Measurements from ENCODE around the gene SEC16B.
"Not testable (repeated sequence)": the region's sequence is repeated elsewhere in the genome, so short reads cannot be mapped to it uniquely, and the experiment has no call there.

The SEC16B gene

DNA sequence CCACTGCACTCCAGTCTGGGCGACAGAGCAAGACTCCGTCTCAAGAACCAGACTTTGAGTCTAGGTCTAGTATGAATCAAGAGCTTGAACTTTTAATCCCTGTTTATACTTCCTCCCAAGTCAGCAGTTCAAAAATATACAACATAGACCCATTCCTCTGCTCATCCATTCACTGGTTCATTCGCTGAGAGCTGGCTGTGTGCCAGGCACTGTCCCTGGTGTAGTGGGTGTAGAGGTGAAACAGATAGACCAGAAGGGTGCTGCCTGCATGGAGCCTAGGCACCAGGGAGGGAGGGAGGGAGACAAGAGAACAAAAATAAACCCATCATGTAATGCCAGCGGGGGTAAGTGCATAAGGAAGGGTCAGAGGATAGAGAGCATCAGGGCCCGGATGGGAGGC is 25.5 kb upstream of the SEC16B start:
- Histone ChIP-seq H3K4me3 (ENCODE audit: low read depth, low read length) (no peak overlapping the region), H3K27me3 (ENCODE audit: control insufficient read depth, insufficient read depth, low read length) (no peaks in the 10 kb centered on the region), H3K9ac (no peak overlapping the region), H3K36me3 (ENCODE audit: control insufficient read depth, insufficient read depth, low read length) (no peaks in the 10 kb centered on the region), H3K27ac (no peak overlapping the region), H3K79me2 (no peaks in the 10 kb centered on the region), H3K4me1 (no peaks in the 10 kb centered on the region), H2AFZ (no peak overlapping the region), H3K4me2 (ENCODE audit: low read length) (no peak overlapping the region), H3K9me3 (ENCODE audit: control insufficient read depth, low read length) (no peaks in the 10 kb centered on the region)
- TF ChIP-seq CTCF (IDR thresholded peaks at IDR 0.05), result no peak

DNA sequence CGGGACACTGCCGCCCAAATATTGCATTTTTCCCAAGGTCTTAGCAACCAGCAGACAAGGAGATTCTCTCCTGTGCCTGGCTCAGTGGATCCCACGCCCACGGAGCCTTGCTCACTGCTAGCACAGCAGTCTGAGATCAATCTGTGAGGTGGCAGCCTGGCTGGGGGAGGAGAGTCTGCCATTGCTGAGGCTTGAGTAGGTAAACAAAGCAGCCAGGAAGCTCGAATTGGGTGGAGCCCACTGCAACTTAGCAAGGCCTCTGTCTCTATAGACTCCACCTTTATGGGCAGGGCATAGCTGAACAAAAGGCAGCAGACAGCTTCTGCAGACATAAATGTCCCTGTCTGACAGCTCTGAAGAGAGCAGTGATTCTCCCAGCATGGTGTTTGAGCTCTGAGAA is 16.4 kb upstream of the SEC16B start:
- not testable (repeated sequence) for H3K4me1 ChIP-seq; H3K9me3 ChIP-seq (ENCODE audit: control insufficient read depth, low read length); H3K4me3 ChIP-seq (ENCODE audit: low read depth, low read length); H3K27me3 ChIP-seq (ENCODE audit: control insufficient read depth, insufficient read depth, low read length); H3K27ac ChIP-seq; H3K4me2 ChIP-seq (ENCODE audit: low read length); H3K79me2 ChIP-seq; H3K36me3 ChIP-seq (ENCODE audit: control insufficient read depth, insufficient read depth, low read length); H3K9ac ChIP-seq; H2AFZ ChIP-seq

DNA sequence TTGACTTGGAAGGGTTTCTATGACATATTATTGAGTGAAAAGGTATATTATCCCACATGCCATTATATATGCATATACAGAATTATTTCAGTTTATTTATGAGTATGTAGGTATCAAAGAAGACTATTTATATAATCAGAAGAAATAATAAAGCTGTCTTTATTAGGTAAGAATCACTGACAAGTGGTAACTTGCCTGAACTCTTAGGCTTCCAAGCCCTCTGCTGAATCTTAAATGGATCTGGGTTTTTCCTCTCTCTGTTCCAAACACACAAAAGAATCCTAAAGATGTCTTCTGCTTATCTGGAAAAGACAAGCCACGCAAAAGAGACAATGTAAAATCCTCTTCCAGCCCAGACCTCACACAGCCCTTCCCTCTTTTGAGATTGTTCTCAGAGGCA is 14.9 kb upstream of the SEC16B start:
- H3K4me1 ChIP-seq, result no peaks in the 10 kb centered on the region
- no peaks in the 10 kb centered on the region for H3K79me2 ChIP-seq
- H3K27ac ChIP-seq, result no peak overlapping the region
- H2AFZ ChIP-seq, result no peak overlapping the region
- H3K9me3 ChIP-seq (ENCODE audit: control insufficient read depth, low read length), result no peaks in the 10 kb centered on the region
- H3K4me3 ChIP-seq (ENCODE audit: low read depth, low read length), result no peak overlapping the region
- no peaks in the 10 kb centered on the region for H3K36me3 ChIP-seq (ENCODE audit: control insufficient read depth, insufficient read depth, low read length)
- no peak for TF ChIP-seq CTCF (IDR thresholded peaks at IDR 0.05)
- no peak overlapping the region for H3K9ac ChIP-seq
- no peaks in the 10 kb centered on the region for H3K27me3 ChIP-seq (ENCODE audit: control insufficient read depth, insufficient read depth, low read length)
- no peak overlapping the region for H3K4me2 ChIP-seq (ENCODE audit: low read length)

DNA sequence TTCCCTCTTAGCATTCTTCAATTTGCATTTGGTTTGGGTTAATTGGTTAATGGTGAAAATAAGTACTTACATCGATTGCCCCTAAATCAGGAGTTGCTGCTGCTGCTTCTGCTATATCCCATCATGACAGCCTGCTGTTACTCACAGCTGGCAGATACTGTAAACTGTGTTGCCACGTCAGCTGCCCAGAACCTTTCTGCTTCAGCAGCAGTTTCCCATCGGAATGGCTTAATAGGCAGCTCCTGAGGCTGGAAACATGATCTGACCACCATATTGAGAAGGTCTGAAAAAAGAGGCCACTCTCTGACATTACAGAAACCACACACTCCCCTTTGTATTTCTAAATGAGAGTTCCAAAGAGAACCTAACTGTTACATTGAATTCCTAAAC is 14.3 kb upstream of the SEC16B start:
- Histone ChIP-seq H3K9me3 (ENCODE audit: control insufficient read depth, low read length) (no peaks in the 10 kb centered on the region), H3K4me1 (no peaks in the 10 kb centered on the region), H2AFZ (no peak overlapping the region), H3K36me3 (ENCODE audit: control insufficient read depth, insufficient read depth, low read length) (no peaks in the 10 kb centered on the region), H3K27ac (no peak overlapping the region), H3K27me3 (ENCODE audit: control insufficient read depth, insufficient read depth, low read length) (no peaks in the 10 kb centered on the region), H3K4me3 (ENCODE audit: low read depth, low read length) (no peak overlapping the region), H3K9ac (no peak overlapping the region), H3K79me2 (no peaks in the 10 kb centered on the region), H3K4me2 (ENCODE audit: low read length) (no peak overlapping the region)
- TF ChIP-seq CTCF (IDR thresholded peaks at IDR 0.05), result no peak

GRCh38 chr1:177983482-177984135 is 13.8 kb upstream of the SEC16B start:
- H3K4me1 ChIP-seq, result no peaks in the 10 kb centered on the region
- no peak overlapping the region for H3K9ac ChIP-seq
- no peak overlapping the region for H2AFZ ChIP-seq
- no peaks in the 10 kb centered on the region for H3K9me3 ChIP-seq (ENCODE audit: control insufficient read depth, low read length)
- no peaks in the 10 kb centered on the region for H3K27me3 ChIP-seq (ENCODE audit: control insufficient read depth, insufficient read depth, low read length)
- TF ChIP-seq CTCF (IDR thresholded peaks at IDR 0.05), result no peak
- H3K4me2 ChIP-seq (ENCODE audit: low read length), result no peak overlapping the region
- H3K79me2 ChIP-seq, result no peaks in the 10 kb centered on the region
- H3K36me3 ChIP-seq (ENCODE audit: control insufficient read depth, insufficient read depth, low read length), result no peaks in the 10 kb centered on the region
- H3K4me3 ChIP-seq (ENCODE audit: low read depth, low read length), result no peak overlapping the region
- H3K27ac ChIP-seq, result no peak overlapping the region

Data from parathyroid adenoma (tissue), 2 donors.